Mononuclear cell (primary cell): ENCODE results near the gene ZNF525. TPM values are rescaled to one million over a fixed set of nuclear protein-coding genes. Genes with fewer than 3 reads are reported as not detected.
"Not testable (repeated sequence)": the region's sequence is repeated elsewhere in the genome, so short reads cannot be mapped to it uniquely, and the experiment has no call there.

Experiments
- H3K27me3 ChIP-seq: 2 replicates; pipeline ENCODE4 v1.6.0; 2011; ENCODE audit warnings: low read length, control low read depth; ENCODE audit not compliant: insufficient read depth
- H3K4me1 ChIP-seq: 2 replicates; pipeline ENCODE4 v1.5.1; 2011; ENCODE audit warnings: mild to moderate bottlenecking, low read length, control low read depth; ENCODE audit not compliant: insufficient read depth
- H3K4me3 ChIP-seq: 2 replicates; pipeline ENCODE4 v1.5.1; 2011; ENCODE audit warnings: mild to moderate bottlenecking, low read length, moderate library complexity
- H3K9me3 ChIP-seq: 2 replicates; pipeline ENCODE4 v1.5.1; 2011; ENCODE audit warnings: low read depth, mild to moderate bottlenecking, control low read depth, low read length
- total RNA-seq: library from RNA; depleted of rRNA; stranded (reverse); fragments of >200 nt; gene quantifications from one replicate; pipeline ENCODE4 v1.2.3, GENCODE V29; 2012

Gene ZNF525
- total RNA-seq = 18.6 TPM

- no peaks in the 10 kb centered on the region for H3K9me3 ChIP-seq
- H3K4me1 ChIP-seq = peaks cover 17% of the 10 kb centered on the region
- H3K27me3 ChIP-seq = no peaks in the 10 kb centered on the region
- H3K4me3 ChIP-seq = peak within 1 kb of the TSS; percentile 81
Measured at GRCh38 chr19:53365134-53365898, at the start of gene ZNF525. TSS of gene ZNF525 (plus strand) at chr19:53365705. CDS start at chr19:53372282, 6,577 bp downstream.

GRCh38 chr19:53328967-53329366 is 36.5 kb upstream of the ZNF525 start:
- H3K4me1 ChIP-seq = peaks cover 9% of the 10 kb centered on the region
- H3K9me3 ChIP-seq = peaks cover 11% of the 10 kb centered on the region
- H3K27me3 ChIP-seq = peaks cover 2% of the 10 kb centered on the region
- H3K4me3 ChIP-seq = no peak overlapping the region

- Histone ChIP-seq H3K4me1 (peaks cover 19% of the 10 kb centered on the region), H3K27me3 (no peaks in the 10 kb centered on the region), H3K9me3 (peaks cover 10% of the 10 kb centered on the region), H3K4me3 (no peak overlapping the region)
Measured at GRCh38 chr19:53332484-53332883, 33.0 kb upstream of the ZNF525 start.

GRCh38 chr19:53333066-53333462 is 32.4 kb upstream of the ZNF525 start:
- Histone ChIP-seq H3K4me1 (peaks cover 19% of the 10 kb centered on the region), H3K4me3 (peak overlapping the region; percentile 78), H3K27me3 (no peaks in the 10 kb centered on the region), H3K9me3 (peaks cover 4% of the 10 kb centered on the region)

GRCh38 chr19:53333463-53334449 is 31.7 kb upstream of the ZNF525 start, which contains the start of gene ZNF845:
TSS of gene ZNF845 (plus strand) at chr19:53333749. CDS start at chr19:53341308, 7,559 bp downstream.
- Histone ChIP-seq H3K4me3 (peak within 1 kb of the TSS; percentile 78), H3K9me3 (no peaks in the 10 kb centered on the region), H3K4me1 (peaks cover 19% of the 10 kb centered on the region), H3K27me3 (no peaks in the 10 kb centered on the region)

GRCh38 chr19:53344403-53344802 is 21.1 kb upstream of the ZNF525 start:
- H3K27me3 ChIP-seq, H3K4me3 ChIP-seq, H3K4me1 ChIP-seq: not testable (repeated sequence)
- peaks cover 43% of the 10 kb centered on the region for H3K9me3 ChIP-seq

GRCh38 chr19:53355739-53356138 is 9.8 kb upstream of the ZNF525 start:
- H3K9me3 ChIP-seq = peaks cover 69% of the 10 kb centered on the region

GRCh38 chr19:53357821-53358581 is 7.5 kb upstream of the ZNF525 start:
- H3K4me1 ChIP-seq = no peaks in the 10 kb centered on the region
- no peaks in the 10 kb centered on the region for H3K27me3 ChIP-seq
- no peak overlapping the region for H3K4me3 ChIP-seq
- peaks cover 46% of the 10 kb centered on the region for H3K9me3 ChIP-seq

More at GRCh38 chr19:53355739-53356138, 9.8 kb upstream of the ZNF525 start:
- Histone ChIP-seq H3K27me3 (no peaks in the 10 kb centered on the region), H3K4me1 (no peaks in the 10 kb centered on the region), H3K4me3 (no peak overlapping the region)

GRCh38 chr19:53360056-53360455 is 5.4 kb upstream of the ZNF525 start:
- peaks cover 26% of the 10 kb centered on the region for H3K9me3 ChIP-seq
- not testable (repeated sequence) for H3K4me3 ChIP-seq, H3K4me1 ChIP-seq, H3K27me3 ChIP-seq

- Histone ChIP-seq H3K9me3 (no peaks in the 10 kb centered on the region), H3K4me3 (peak overlapping the region; percentile 81), H3K27me3 (no peaks in the 10 kb centered on the region)
Measured at GRCh38 chr19:53365899-53366493, 491 bp downstream of the ZNF525 start.

GRCh38 chr19:53372196-53372595 is 6.7 kb downstream of the ZNF525 start:
- H3K4me3 ChIP-seq = no peak overlapping the region
- no peaks in the 10 kb centered on the region for H3K27me3 ChIP-seq
- H3K4me1 ChIP-seq = no peaks in the 10 kb centered on the region
- H3K9me3 ChIP-seq = no peaks in the 10 kb centered on the region

More at GRCh38 chr19:53365899-53366493, 491 bp downstream of the ZNF525 start:
- peaks cover 17% of the 10 kb centered on the region for H3K4me1 ChIP-seq

- Histone ChIP-seq H3K4me3 (no peak overlapping the region), H3K27me3 (no peaks in the 10 kb centered on the region), H3K9me3 (peaks cover 10% of the 10 kb centered on the region), H3K4me1 (no peaks in the 10 kb centered on the region)
Measured at GRCh38 chr19:53374288-53374687, 8.8 kb downstream of the ZNF525 start.

- Histone ChIP-seq H3K4me3 (no peak overlapping the region), H3K9me3 (peaks cover 14% of the 10 kb centered on the region), H3K27me3 (no peaks in the 10 kb centered on the region), H3K4me1 (no peaks in the 10 kb centered on the region)
Measured at GRCh38 chr19:53374743-53375142, 9.2 kb downstream of the ZNF525 start.

GRCh38 chr19:53381376-53381775 is 15.9 kb downstream of the ZNF525 start:
- Histone ChIP-seq H3K9me3 (peaks cover 79% of the 10 kb centered on the region), H3K27me3 (no peaks in the 10 kb centered on the region), H3K4me3 (no peak overlapping the region), H3K4me1 (no peaks in the 10 kb centered on the region)
